H9 (cell line): Measurements from ENCODE around the gene RAI14. TPM values are rescaled to one million over a fixed set of nuclear protein-coding genes. Genes with fewer than 3 reads are reported as not detected.

Experiments
- DNase-seq: peaks from one replicate; pipeline ENCODE4 v3.0.0-alpha.2; 2017
- H2AFZ ChIP-seq: one replicate; pipeline ENCODE4 v1.6.1; 2013; ENCODE audit warnings: mild to moderate bottlenecking, low read length, control low read depth, moderate library complexity
- H2AK5ac ChIP-seq: 2 replicates; pipeline ENCODE4 v1.6.1; 2013; ENCODE audit warnings: low read length, control low read depth, mixed read lengths; ENCODE audit not compliant: insufficient read length
- H2BK120ac ChIP-seq: one replicate; pipeline ENCODE4 v1.6.1; 2013; ENCODE audit warnings: low read depth, mild to moderate bottlenecking, low read length, control low read depth, inconsistent platforms; ENCODE audit not compliant: poor library complexity, severe bottlenecking
- H2BK12ac ChIP-seq: 2 replicates; pipeline ENCODE4 v1.6.1; 2013; ENCODE audit warnings: low read length, control low read depth, mixed read lengths, low read depth; ENCODE audit not compliant: insufficient read length
- H2BK15ac ChIP-seq: 2 replicates; pipeline ENCODE4 v1.6.1; 2013; ENCODE audit warnings: low read depth, low read length, control low read depth
- H2BK20ac ChIP-seq: one replicate; pipeline ENCODE4 v1.6.1; 2013; ENCODE audit warnings: low read depth, mild to moderate bottlenecking, low read length, control low read depth, inconsistent platforms; ENCODE audit not compliant: poor library complexity, severe bottlenecking
- H2BK5ac ChIP-seq: 2 replicates; pipeline ENCODE4 v1.6.1; 2013; ENCODE audit warnings: low read length, control low read depth, mixed read lengths; ENCODE audit not compliant: insufficient read length
- H3K14ac ChIP-seq: 2 replicates; pipeline ENCODE4 v1.6.1; 2013; ENCODE audit warnings: low read length, control low read depth; ENCODE audit not compliant: insufficient read depth
- H3K18ac ChIP-seq: 2 replicates; pipeline ENCODE4 v1.6.1; 2013; ENCODE audit warnings: low read depth, mild to moderate bottlenecking, mixed read lengths, low read length, control low read depth; ENCODE audit not compliant: insufficient read length
- H3K23ac ChIP-seq: 2 replicates; pipeline ENCODE4 v1.6.1; 2013; ENCODE audit warnings: low read length, control low read depth, mixed read lengths, low read depth; ENCODE audit not compliant: insufficient read length
- H3K23me2 ChIP-seq: 2 replicates; pipeline ENCODE4 v1.6.1; 2013; ENCODE audit warnings: low read depth, mild to moderate bottlenecking, mixed read lengths, low read length, control low read depth; ENCODE audit not compliant: insufficient read length, poor library complexity, severe bottlenecking
- H3K27ac ChIP-seq: 2 replicates; pipeline ENCODE4 v1.5.1; 2013; ENCODE audit warnings: low read length, control low read depth, mixed read lengths, low read depth; ENCODE audit not compliant: insufficient read length
- H3K27me3 ChIP-seq: 2 replicates; pipeline ENCODE4 v1.6.1; 2013; ENCODE audit warnings: low read length, control low read depth, inconsistent platforms; ENCODE audit not compliant: insufficient read depth
- H3K4ac ChIP-seq: 2 replicates; pipeline ENCODE4 v1.6.1; 2013; ENCODE audit warnings: low read depth, mild to moderate bottlenecking, control low read depth, inconsistent platforms, low read length, moderate library complexity
- H3K4me1 ChIP-seq: 2 replicates; pipeline ENCODE4 v1.6.1; 2013; ENCODE audit warnings: low read length, control low read depth, inconsistent platforms; ENCODE audit not compliant: insufficient read depth
- H3K4me2 ChIP-seq: 2 replicates; pipeline ENCODE4 v1.6.1; 2013; ENCODE audit warnings: low read length, control low read depth, mixed read lengths; ENCODE audit not compliant: insufficient read length, insufficient read depth
- H3K56ac ChIP-seq: 2 replicates; pipeline ENCODE4 v1.6.1; 2013; ENCODE audit warnings: low read depth, mild to moderate bottlenecking, mixed read lengths, low read length, control low read depth; ENCODE audit not compliant: insufficient read length
- H3K79me1 ChIP-seq: 2 replicates; pipeline ENCODE4 v1.6.1; 2013; ENCODE audit warnings: low read depth, mild to moderate bottlenecking, moderate library complexity, low read length, control low read depth, inconsistent platforms; ENCODE audit not compliant: insufficient read depth, poor library complexity, severe bottlenecking
- H3K79me2 ChIP-seq: 2 replicates; pipeline ENCODE4 v1.6.1; 2013; ENCODE audit warnings: low read length, control low read depth, inconsistent platforms; ENCODE audit not compliant: insufficient read depth
- H3K9ac ChIP-seq: 2 replicates; pipeline ENCODE4 v1.6.1; 2013; ENCODE audit warnings: low read length, control low read depth, mixed read lengths; ENCODE audit not compliant: insufficient read length; ENCODE audit errors: extremely low read depth
- H3K9me3 ChIP-seq: one replicate; pipeline ENCODE4 v1.6.1; 2013; ENCODE audit warnings: low read depth, low read length, inconsistent platforms; ENCODE audit not compliant: control insufficient read depth
- H3T11ph ChIP-seq: one replicate; pipeline ENCODE4 v1.6.1; 2013; ENCODE audit warnings: mild to moderate bottlenecking, low read length, control low read depth, inconsistent platforms
- H4K20me1 ChIP-seq: one replicate; pipeline ENCODE4 v1.6.1; 2013; ENCODE audit not compliant: control insufficient read depth, insufficient read length, insufficient read depth
- H4K5ac ChIP-seq: 2 replicates; pipeline ENCODE4 v1.6.1; 2013; ENCODE audit warnings: low read depth, mild to moderate bottlenecking, mixed read lengths, low read length, control low read depth; ENCODE audit not compliant: insufficient read length
- H4K8ac ChIP-seq: replicated peaks from 2 replicates; pipeline ENCODE4 v1.6.1; 2013; ENCODE audit warnings: low read length, control low read depth, mixed read lengths, low read depth; ENCODE audit not compliant: insufficient read length
- H4K91ac ChIP-seq: 2 replicates; pipeline ENCODE4 v1.6.1; 2013; ENCODE audit warnings: low read depth, mild to moderate bottlenecking, moderate library complexity, mixed read lengths, low read length, control low read depth; ENCODE audit not compliant: insufficient read length
- H3K27ac Mint-ChIP-seq, 3 experiments: 2 replicates in 2 of 3; 3 replicates in 1 of 3; pipeline ENCODE4 v1.8.0; 2020 to 2021; ENCODE audit warnings: mixed read lengths in 3 of 3, mild to moderate bottlenecking in 1 of 3, moderate library complexity in 1 of 3
- H3K27me3 Mint-ChIP-seq: 2 replicates; pipeline ENCODE4 v1.8.0; 2021; ENCODE audit warnings: low read depth, mild to moderate bottlenecking, moderate library complexity, mixed read lengths
- H3K36me3 Mint-ChIP-seq, 3 experiments: 2 replicates in 2 of 3; 3 replicates in 1 of 3; pipeline ENCODE4 v1.8.0; 2020 to 2021; ENCODE audit warnings: low read depth in 3 of 3, mixed read lengths in 3 of 3; ENCODE audit not compliant: insufficient read depth in 1 of 3
- H3K4me1 Mint-ChIP-seq, 2 experiments: 2 replicates each; pipeline ENCODE4 v1.8.0; 2020; ENCODE audit warnings: mixed read lengths in 2 of 2
- H3K4me3 Mint-ChIP-seq, 2 experiments: 2 replicates in 1 of 2; 3 replicates in 1 of 2; pipeline ENCODE4 v1.8.0; 2020 to 2021; ENCODE audit warnings: mild to moderate bottlenecking in 2 of 2, mixed read lengths in 2 of 2, moderate library complexity in 1 of 2
- H3K9me3 Mint-ChIP-seq, 2 experiments: 2 replicates in 1 of 2; 3 replicates in 1 of 2; pipeline ENCODE4 v1.8.0; 2020; ENCODE audit warnings: mild to moderate bottlenecking in 2 of 2, mixed read lengths in 2 of 2, moderate library complexity in 1 of 2
- WGBS: extraction: QIAGEN DNeasy Blood & Tissue Kit; methylation state at CpG from one replicate; pipeline ENCODE4 v1.1.7; 2013; ENCODE audit warnings: missing lambda C conversion rate, low lambda C conversion rate, mixed read lengths; ENCODE audit not compliant: insufficient read length; ENCODE audit errors: extremely low coverage; 5-methylcytosine and 5-hydroxymethylcytosine counted together
- total RNA-seq: library from RNA; stranded (reverse); gene quantifications from 2 replicates; pipeline ENCODE4 v1.2.1, GENCODE V29; 2021
- TF ChIP-seq, protein P1 (sequence below): fragments of 200-600 bp; sonication (generic); conservative IDR thresholded peaks from 3 replicates; pipeline ENCODE4 v1.8.0; 2021; ENCODE audit warnings: antibody characterized with exemption, mild to moderate bottlenecking

The RAI14 gene
- total RNA-seq, 1 experiment from 2014 or later, result 127 TPM

DNA sequence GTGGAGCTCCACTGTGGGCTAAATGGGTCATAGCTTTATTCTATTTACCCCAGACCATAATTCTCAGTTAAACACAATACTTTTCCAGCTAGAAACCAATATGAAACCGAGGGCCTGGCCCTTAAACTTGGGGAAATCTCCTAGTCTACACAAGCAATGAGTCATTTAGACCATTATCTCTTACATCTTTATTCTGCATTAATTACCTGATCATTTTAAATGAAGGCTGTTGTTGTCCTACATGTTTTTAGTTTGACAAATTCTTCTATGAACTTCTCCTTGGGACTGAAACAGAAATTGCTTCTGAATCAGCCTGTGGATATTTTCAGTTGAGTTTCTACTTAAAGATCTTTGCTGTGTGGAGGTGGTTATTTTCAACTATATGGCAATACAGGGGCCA, 37.9 kb downstream of the RAI14 start:
- H3K27ac ChIP-seq, result no peak overlapping the region

More for the DNA sequence above, 37.9 kb downstream of the RAI14 start:
- no peak overlapping the region for H3T11ph ChIP-seq
- no peak overlapping the region for H3K18ac ChIP-seq
- Mint-ChIP-seq H3K4me3 (no peak overlapping the region), H3K27me3 (no peaks in the 10 kb centered on the region), H3K9me3 (no peaks in the 10 kb centered on the region), H3K4me1 (peaks cover 33 to 34% of the 10 kb centered on the region in 2 experiments), H3K36me3 (peaks cover 11 to 36% (median 31%) of the 10 kb centered on the region in 3 experiments; a peak in 6 of 7 replicates), H3K27ac (peak overlapping the region in 1 of 3 experiments; percentile 79; a peak in 2 of 7 replicates)
- H2BK20ac ChIP-seq, result no peak overlapping the region
- H3K79me2 ChIP-seq, result peaks cover 22% of the 10 kb centered on the region; the same call in 1 of the 2 replicates
- no peak overlapping the region for H3K9ac ChIP-seq
- no peak overlapping the region for H2BK12ac ChIP-seq
- no peak for DNase-seq
- H3K27me3 ChIP-seq, result no peaks in the 10 kb centered on the region
- H2BK15ac ChIP-seq, result no peak overlapping the region
- peaks cover 5% of the 10 kb centered on the region for H3K79me1 ChIP-seq
- no peak overlapping the region for H3K14ac ChIP-seq
- no peak overlapping the region for H3K4ac ChIP-seq
- no peak overlapping the region for H2AK5ac ChIP-seq
- no peak overlapping the region for H4K8ac ChIP-seq
- no peak overlapping the region for H4K5ac ChIP-seq
- H3K9me3 ChIP-seq, result no peaks in the 10 kb centered on the region
- no peak overlapping the region for H3K56ac ChIP-seq
- H3K4me1 ChIP-seq, result peaks cover 3% of the 10 kb centered on the region; the same call in 1 of the 2 replicates
- TF ChIP-seq, protein P1, sequence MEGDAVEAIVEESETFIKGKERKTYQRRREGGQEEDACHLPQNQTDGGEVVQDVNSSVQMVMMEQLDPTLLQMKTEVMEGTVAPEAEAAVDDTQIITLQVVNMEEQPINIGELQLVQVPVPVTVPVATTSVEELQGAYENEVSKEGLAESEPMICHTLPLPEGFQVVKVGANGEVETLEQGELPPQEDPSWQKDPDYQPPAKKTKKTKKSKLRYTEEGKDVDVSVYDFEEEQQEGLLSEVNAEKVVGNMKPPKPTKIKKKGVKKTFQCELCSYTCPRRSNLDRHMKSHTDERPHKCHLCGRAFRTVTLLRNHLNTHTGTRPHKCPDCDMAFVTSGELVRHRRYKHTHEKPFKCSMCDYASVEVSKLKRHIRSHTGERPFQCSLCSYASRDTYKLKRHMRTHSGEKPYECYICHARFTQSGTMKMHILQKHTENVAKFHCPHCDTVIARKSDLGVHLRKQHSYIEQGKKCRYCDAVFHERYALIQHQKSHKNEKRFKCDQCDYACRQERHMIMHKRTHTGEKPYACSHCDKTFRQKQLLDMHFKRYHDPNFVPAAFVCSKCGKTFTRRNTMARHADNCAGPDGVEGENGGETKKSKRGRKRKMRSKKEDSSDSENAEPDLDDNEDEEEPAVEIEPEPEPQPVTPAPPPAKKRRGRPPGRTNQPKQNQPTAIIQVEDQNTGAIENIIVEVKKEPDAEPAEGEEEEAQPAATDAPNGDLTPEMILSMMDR, result no peak
- H2BK120ac ChIP-seq, result no peak overlapping the region
- no CpG with 5 or more reads among the region's 1 CpG for WGBS
- H4K91ac ChIP-seq, result no peak overlapping the region
- H3K23me2 ChIP-seq, result no peaks in the 10 kb centered on the region
- no peak overlapping the region for H2AFZ ChIP-seq
- H2BK5ac ChIP-seq, result no peak overlapping the region
- H3K23ac ChIP-seq, result no peak overlapping the region
- no peak overlapping the region for H3K4me2 ChIP-seq
- no peaks in the 10 kb centered on the region for H4K20me1 ChIP-seq
